IgD-negative memory B cell (primary cell): ENCODE results near the gene SULT2B1. TPM values are rescaled to one million over a fixed set of nuclear protein-coding genes. Genes with fewer than 3 reads are reported as not detected.

ENCODE experiments used
- H3K27ac Mint-ChIP-seq, 3 donors: one replicate each; pipeline ENCODE4 v1.8.0; 2020 to 2022; ENCODE audit warnings: mild to moderate bottlenecking in 3 of 3, mixed read lengths in 3 of 3, moderate library complexity in 1 of 3
- H3K27me3 Mint-ChIP-seq: one replicate; pipeline ENCODE4 v1.8.0; 2021; ENCODE audit warnings: mixed read lengths
- H3K36me3 Mint-ChIP-seq: one replicate; pipeline ENCODE4 v1.8.0; 2020; ENCODE audit warnings: mild to moderate bottlenecking, mixed read lengths
- H3K4me1 Mint-ChIP-seq, 3 donors: one replicate each; pipeline ENCODE4 v1.8.0; 2020 to 2022; ENCODE audit warnings: mixed read lengths in 3 of 3, mild to moderate bottlenecking in 1 of 3
- H3K4me3 Mint-ChIP-seq, 4 donors: one replicate each; pipeline ENCODE4 v1.8.0; 2020 to 2022; ENCODE audit warnings: mild to moderate bottlenecking in 4 of 4, mixed read lengths in 4 of 4, moderate library complexity in 3 of 4
- H3K9me3 Mint-ChIP-seq, 3 donors: one replicate each; pipeline ENCODE4 v1.8.0; 2020 to 2021; ENCODE audit warnings: mixed read lengths in 3 of 3, mild to moderate bottlenecking in 1 of 3
- polyA plus RNA-seq: library from polyadenylated mRNA; unstranded; fragments of 300-500 nt; fragmentation: Illumina TruSeq; gene quantifications from one replicate; pipeline ENCODE4 v1.2.3, GENCODE V29; 2021

The SULT2B1 gene
- polyA plus RNA-seq, 1 donor from 2014 or later: not detected

GRCh38 chr19:48543121-48543710 lies 8.8 kb upstream of the SULT2B1 start:
- no peaks in the 10 kb centered on the region for H3K4me1 Mint-ChIP-seq
- H3K4me3 Mint-ChIP-seq: no peak overlapping the region
- H3K27me3 Mint-ChIP-seq: peaks cover 5% of the 10 kb centered on the region
- peaks cover 0 to 2% (median 0%) of the 10 kb centered on the region in 3 donors for H3K9me3 Mint-ChIP-seq
- H3K36me3 Mint-ChIP-seq: no peaks in the 10 kb centered on the region
- H3K27ac Mint-ChIP-seq: no peak overlapping the region

- H3K27me3 Mint-ChIP-seq: peaks cover 5% of the 10 kb centered on the region
- no peak overlapping the region for H3K4me3 Mint-ChIP-seq
- no peaks in the 10 kb centered on the region for H3K36me3 Mint-ChIP-seq
- H3K9me3 Mint-ChIP-seq: peaks cover 0 to 2% (median 0%) of the 10 kb centered on the region in 3 donors
- H3K4me1 Mint-ChIP-seq: no peaks in the 10 kb centered on the region
- no peak overlapping the region for H3K27ac Mint-ChIP-seq
These were observed 6.9 kb upstream of the SULT2B1 start for GRCh38 chr19:48544856-48545750.

GRCh38 chr19:48547722-48548121 lies 4.2 kb upstream of the SULT2B1 start:
- Mint-ChIP-seq H3K9me3 (no peaks in the 10 kb centered on the region), H3K27me3 (peaks cover 7% of the 10 kb centered on the region), H3K27ac (no peak overlapping the region), H3K4me3 (no peak overlapping the region), H3K36me3 (no peaks in the 10 kb centered on the region), H3K4me1 (no peaks in the 10 kb centered on the region)

- Mint-ChIP-seq H3K9me3 (no peaks in the 10 kb centered on the region), H3K27ac (no peak overlapping the region), H3K36me3 (no peaks in the 10 kb centered on the region), H3K4me3 (no peak overlapping the region), H3K27me3 (peaks cover 8% of the 10 kb centered on the region), H3K4me1 (no peaks in the 10 kb centered on the region)
These were observed 3.6 kb upstream of the SULT2B1 start for GRCh38 chr19:48548253-48548911.

- H3K4me1 Mint-ChIP-seq: no peaks in the 10 kb centered on the region
- H3K36me3 Mint-ChIP-seq: no peaks in the 10 kb centered on the region
- peaks cover 8% of the 10 kb centered on the region for H3K27me3 Mint-ChIP-seq
- H3K9me3 Mint-ChIP-seq: no peaks in the 10 kb centered on the region
- no peak overlapping the region for H3K4me3 Mint-ChIP-seq
- no peak overlapping the region for H3K27ac Mint-ChIP-seq
These were observed 2.6 kb upstream of the SULT2B1 start for GRCh38 chr19:48549380-48549779.

- peaks cover 0 to 2% (median 0%) of the 10 kb centered on the region in 3 donors for H3K4me1 Mint-ChIP-seq
- no peaks in the 10 kb centered on the region for H3K9me3 Mint-ChIP-seq
- no peak overlapping the region for H3K27ac Mint-ChIP-seq
- peaks cover 14% of the 10 kb centered on the region for H3K27me3 Mint-ChIP-seq
- no peak overlapping the region for H3K4me3 Mint-ChIP-seq
- H3K36me3 Mint-ChIP-seq: no peaks in the 10 kb centered on the region
These were observed 692 bp downstream of the SULT2B1 start for GRCh38 chr19:48552406-48553322.

- Mint-ChIP-seq H3K4me3 (no peak overlapping the region), H3K9me3 (no peaks in the 10 kb centered on the region), H3K27ac (no peak overlapping the region), H3K36me3 (no peaks in the 10 kb centered on the region), H3K27me3 (peaks cover 19% of the 10 kb centered on the region), H3K4me1 (peaks cover 0 to 2% (median 0%) of the 10 kb centered on the region in 3 donors)
These were observed 1.9 kb downstream of the SULT2B1 start for GRCh38 chr19:48553676-48554384.

- H3K27ac Mint-ChIP-seq: no peak overlapping the region
- H3K4me3 Mint-ChIP-seq: no peak overlapping the region
- H3K27me3 Mint-ChIP-seq: peaks cover 22% of the 10 kb centered on the region
- no peaks in the 10 kb centered on the region for H3K36me3 Mint-ChIP-seq
- peaks cover 0 to 2% (median 0%) of the 10 kb centered on the region in 3 donors for H3K4me1 Mint-ChIP-seq
- no peaks in the 10 kb centered on the region for H3K9me3 Mint-ChIP-seq
These were observed 2.6 kb downstream of the SULT2B1 start for GRCh38 chr19:48554385-48555091.

- no peaks in the 10 kb centered on the region for H3K9me3 Mint-ChIP-seq
- no peak overlapping the region for H3K4me3 Mint-ChIP-seq
- peaks cover 0 to 4% (median 0%) of the 10 kb centered on the region in 3 donors for H3K4me1 Mint-ChIP-seq
- no peak overlapping the region for H3K27ac Mint-ChIP-seq
- no peaks in the 10 kb centered on the region for H3K36me3 Mint-ChIP-seq
- H3K27me3 Mint-ChIP-seq: peaks cover 26% of the 10 kb centered on the region
These were observed 4.2 kb downstream of the SULT2B1 start for GRCh38 chr19:48556163-48556562.

- Mint-ChIP-seq H3K27ac (no peak overlapping the region), H3K36me3 (no peaks in the 10 kb centered on the region), H3K4me3 (no peak overlapping the region), H3K4me1 (peaks cover 0 to 4% (median 0%) of the 10 kb centered on the region in 3 donors), H3K27me3 (peaks cover 22% of the 10 kb centered on the region), H3K9me3 (no peaks in the 10 kb centered on the region)
These were observed 4.9 kb downstream of the SULT2B1 start for GRCh38 chr19:48556825-48557224.

- Mint-ChIP-seq H3K4me1 (peaks cover 0 to 4% (median 0%) of the 10 kb centered on the region in 3 donors), H3K9me3 (no peaks in the 10 kb centered on the region), H3K27me3 (peaks cover 21% of the 10 kb centered on the region), H3K27ac (no peak overlapping the region), H3K36me3 (no peaks in the 10 kb centered on the region), H3K4me3 (no peak overlapping the region)
These were observed 6.2 kb downstream of the SULT2B1 start for GRCh38 chr19:48558018-48558684.

GRCh38 chr19:48560095-48560530 lies 8.1 kb downstream of the SULT2B1 start:
- H3K27ac Mint-ChIP-seq: no peak overlapping the region
- H3K27me3 Mint-ChIP-seq: peaks cover 19% of the 10 kb centered on the region
- H3K4me3 Mint-ChIP-seq: no peak overlapping the region
- no peaks in the 10 kb centered on the region for H3K36me3 Mint-ChIP-seq
- H3K9me3 Mint-ChIP-seq: no peaks in the 10 kb centered on the region
- peaks cover 0 to 3% (median 0%) of the 10 kb centered on the region in 3 donors for H3K4me1 Mint-ChIP-seq

- no peak overlapping the region for H3K27ac Mint-ChIP-seq
- H3K9me3 Mint-ChIP-seq: no peaks in the 10 kb centered on the region
- no peak overlapping the region for H3K4me3 Mint-ChIP-seq
- peaks cover 0 to 3% (median 0%) of the 10 kb centered on the region in 3 donors for H3K4me1 Mint-ChIP-seq
- no peaks in the 10 kb centered on the region for H3K36me3 Mint-ChIP-seq
- peaks cover 11% of the 10 kb centered on the region for H3K27me3 Mint-ChIP-seq
These were observed 9.4 kb downstream of the SULT2B1 start for GRCh38 chr19:48561412-48561811.
